GM23338 (cell line): ENCODE measurements around the gene SPECC1L. TPM values are rescaled to one million over a fixed set of nuclear protein-coding genes. Genes with fewer than 3 reads are reported as not detected.

ENCODE experiments used
- ATAC-seq: fragments of 200-7000 bp; cut with Tn5 transposase; 3 replicates; pipeline ENCODE4 v1.9.1; 2020
- DNase-seq: peaks from one replicate; pipeline ENCODE4 v3.0.0-alpha.2; 2015; ENCODE audit warnings: low spot score
- H2AFZ ChIP-seq: fragments of 200-600 bp; sonication (generic); 2 replicates; pipeline ENCODE4 v1.8.0; 2016; ENCODE audit warnings: antibody characterized with exemption, mild to moderate bottlenecking, moderate library complexity
- H3F3A ChIP-seq: fragments of 200-600 bp; sonication (generic); replicated peaks from 2 replicates; pipeline ENCODE4 v1.8.0; 2017; ENCODE audit warnings: antibody characterized with exemption, mixed run types, low read depth
- H3K27ac ChIP-seq: fragments of 200-600 bp; sonication (generic); 2 replicates; pipeline ENCODE4 v1.6.1; 2016; ENCODE audit warnings: low read depth
- H3K27me3 ChIP-seq: fragments of 200-600 bp; sonication (generic); 2 replicates; pipeline ENCODE4 v1.8.0; 2016; ENCODE audit warnings: mild to moderate bottlenecking, mixed run types, moderate library complexity; ENCODE audit not compliant: insufficient read depth
- H3K36me3 ChIP-seq: fragments of 200-600 bp; sonication (generic); 2 replicates; pipeline ENCODE4 v1.8.0; 2016; ENCODE audit warnings: mild to moderate bottlenecking; ENCODE audit not compliant: insufficient read depth
- H3K4me1 ChIP-seq: fragments of 200-600 bp; sonication (generic); 2 replicates; pipeline ENCODE4 v1.8.0; 2016; ENCODE audit warnings: mild to moderate bottlenecking, moderate library complexity; ENCODE audit not compliant: insufficient read depth
- H3K4me2 ChIP-seq: fragments of 200-600 bp; sonication (generic); 2 replicates; pipeline ENCODE4 v1.7.1; 2017; ENCODE audit warnings: mixed run types
- H3K4me3 ChIP-seq: fragments of 200-600 bp; sonication (generic); 2 replicates; pipeline ENCODE4 v1.6.1; 2016; ENCODE audit warnings: mixed run types
- H3K79me2 ChIP-seq: fragments of 200-600 bp; sonication (generic); replicated peaks from 2 replicates; pipeline ENCODE4 v1.8.0; 2017; ENCODE audit warnings: mild to moderate bottlenecking; ENCODE audit not compliant: insufficient read depth
- H3K9me2 ChIP-seq: fragments of 200-600 bp; sonication (generic); 2 replicates; pipeline ENCODE4 v1.8.0; 2017; ENCODE audit not compliant: insufficient read depth
- H4K20me1 ChIP-seq: fragments of 200-600 bp; sonication (generic); replicated peaks from 2 replicates; pipeline ENCODE4 v1.8.0; 2017; ENCODE audit warnings: mild to moderate bottlenecking; ENCODE audit not compliant: insufficient read depth
- H3K27ac Mint-ChIP-seq: 2 replicates; pipeline ENCODE4 v1.8.0; 2020; ENCODE audit warnings: inconsistent platforms, mild to moderate bottlenecking, moderate library complexity, mixed read lengths
- H3K27me3 Mint-ChIP-seq: 3 replicates; pipeline ENCODE4 v1.8.0; 2022; ENCODE audit warnings: low read depth, mild to moderate bottlenecking, moderate library complexity, mixed read lengths, inconsistent platforms; ENCODE audit not compliant: insufficient read depth, poor library complexity
- H3K36me3 Mint-ChIP-seq: 3 replicates; pipeline ENCODE4 v1.8.0; 2021; ENCODE audit warnings: low read depth, mild to moderate bottlenecking, inconsistent platforms, moderate library complexity, mixed read lengths
- H3K4me1 Mint-ChIP-seq: 3 replicates; pipeline ENCODE4 v1.8.0; 2020; ENCODE audit warnings: mild to moderate bottlenecking, inconsistent platforms, mixed read lengths
- H3K4me3 Mint-ChIP-seq: 3 replicates; pipeline ENCODE4 v1.8.0; 2021; ENCODE audit warnings: moderate library complexity, mild to moderate bottlenecking, inconsistent platforms, mixed read lengths
- H3K9me3 Mint-ChIP-seq: 3 replicates; pipeline ENCODE4 v1.8.0; 2020; ENCODE audit warnings: moderate library complexity, mild to moderate bottlenecking, inconsistent platforms, mixed read lengths
- CREB1 ChIP-seq: fragments of 250-450 bp; sonication (Bioruptor Pico); IDR thresholded peaks from 2 replicates; pipeline ENCODE4 v1.5.0; 2020; ENCODE audit warnings: low read depth, mild to moderate bottlenecking, moderate library complexity
- CTCF ChIP-seq, 2 experiments: fragments of 200-600 bp in 1 of 2; sonication (generic) in 1 of 2; conservative IDR thresholded peaks; 2 replicates each; pipeline versions ENCODE4 v1.5.1 to v1.6.1; 2016 to 2017; ENCODE audit warnings: antibody characterized with exemption in 2 of 2, low read depth in 2 of 2, mild to moderate bottlenecking in 2 of 2, moderate library complexity in 1 of 2
- ETS1 ChIP-seq: IDR thresholded peaks from 2 replicates; pipeline ENCODE4 v1.6.1; 2016; ENCODE audit warnings: antibody characterized with exemption
- EZH2phosphoT487 ChIP-seq: fragments of 200-600 bp; sonication (generic); IDR thresholded peaks from one replicate; pipeline ENCODE4 v1.8.1; 2018; ENCODE audit warnings: antibody characterized with exemption; ENCODE audit not compliant: unreplicated experiment
- JUNB ChIP-seq: IDR thresholded peaks from one replicate; pipeline ENCODE4 v1.6.1; 2016; ENCODE audit warnings: antibody characterized with exemption; ENCODE audit not compliant: unreplicated experiment
- NANOG ChIP-seq: IDR thresholded peaks from 2 replicates; pipeline ENCODE4 v1.6.1; 2016; ENCODE audit warnings: antibody characterized with exemption, borderline replicate concordance
- POLR2AphosphoS5 ChIP-seq: IDR thresholded peaks from 2 replicates; pipeline ENCODE4 v1.6.1; 2016; ENCODE audit warnings: antibody characterized with exemption, low read depth
- REST ChIP-seq: IDR thresholded peaks from one replicate; pipeline ENCODE4 v1.6.1; 2018; ENCODE audit warnings: antibody characterized with exemption; ENCODE audit not compliant: unreplicated experiment
- STAT1 ChIP-seq: IDR thresholded peaks from one replicate; pipeline ENCODE4 v1.6.1; 2016; ENCODE audit warnings: antibody characterized with exemption; ENCODE audit not compliant: unreplicated experiment
- ZNF114 ChIP-seq: fragments of 250-450 bp; sonication (Bioruptor Pico); IDR thresholded peaks from 2 replicates; pipeline ENCODE4 v1.5.0; 2020; ENCODE audit warnings: mild to moderate bottlenecking, moderate library complexity
- ZNF331 ChIP-seq: fragments of 250-450 bp; sonication (Bioruptor Pico); IDR thresholded peaks from 2 replicates; pipeline ENCODE4 v1.5.0; 2020; ENCODE audit warnings: low read depth, mild to moderate bottlenecking, moderate library complexity
- ZNF462 ChIP-seq: fragments of 250-450 bp; sonication (Bioruptor Pico); IDR thresholded peaks from 2 replicates; pipeline ENCODE4 v1.5.0; 2020; ENCODE audit warnings: mild to moderate bottlenecking, moderate library complexity
- polyA plus RNA-seq: library from polyadenylated mRNA; unstranded; fragments of >200 nt; fragmentation: Nextera tagmentation; extraction: Ambion mirVana; gene quantifications from 2 replicates; pipeline ENCODE4 v1.2.1, GENCODE V29; 2016
- total RNA-seq: library from RNA; depleted of rRNA; stranded (reverse); fragments of >200 nt; shearing (Covaris generic); gene quantifications from 2 replicates; pipeline ENCODE4 v1.2.3, GENCODE V29; 2014

Gene SPECC1L
- total and polyA plus RNA-seq, 2 experiments from 2014 or later, result 24.3 to 44.7 TPM

- no peak for TF ChIP-seq JUNB
- TF ChIP-seq REST, result no peak
- no peak for TF ChIP-seq ZNF331
Observed at GRCh38 chr22:24419475-24419850, 148.8 kb downstream of the SPECC1L start (continued).

- Mint-ChIP-seq H3K27ac (peak overlapping the region; percentile 81; the same call in 1 of the 2 replicates), H3K4me3 (no peak overlapping the region), H3K36me3 (peaks cover under 1% of the 10 kb centered on the region; the same call in 1 of the 3 replicates), H3K4me1 (peaks cover 16% of the 10 kb centered on the region), H3K9me3 (no peaks in the 10 kb centered on the region), H3K27me3 (peaks cover 44% of the 10 kb centered on the region)
- no peaks in the 10 kb centered on the region for H3F3A ChIP-seq
- DNase-seq (peak; percentile 50), ATAC-seq (no peak; the same call in 2 of the 3 replicates)
- no peak overlapping the region for H3K4me3 ChIP-seq
- H2AFZ ChIP-seq, result no peak overlapping the region
- H3K27me3 ChIP-seq, result peaks cover 21% of the 10 kb centered on the region
- no peaks in the 10 kb centered on the region for H3K36me3 ChIP-seq
- H4K20me1 ChIP-seq, result no peaks in the 10 kb centered on the region
- H3K4me2 ChIP-seq, result no peak overlapping the region; the same call in 1 of the 2 replicates
- no peak overlapping the region for H3K27ac ChIP-seq
- H3K79me2 ChIP-seq, result no peaks in the 10 kb centered on the region
- H3K4me1 ChIP-seq, result peaks cover 8% of the 10 kb centered on the region; the same call in 1 of the 2 replicates
- H3K9me2 ChIP-seq, result no peaks in the 10 kb centered on the region
- TF ChIP-seq POLR2AphosphoS5 (no peak), JUNB (no peak), ETS1 (no peak), CREB1 (CRISPR knock-in tag) (no peak), EZH2phosphoT487 (no peak), CTCF (conservative IDR thresholded peaks at IDR 0.05; ENCODE audit: low read depth in 2 of 2) (no peak), NANOG (no peak), ZNF114 (CRISPR knock-in tag) (no peak), ZNF462 (CRISPR knock-in tag) (no peak), STAT1 (no peak)
Observed at GRCh38 chr22:24420072-24420976, 149.7 kb downstream of the SPECC1L start.
